Activated CD4-positive, alpha-beta T cell treated with anti-CD3 and anti-CD28 coated beads, Interleukin-2, amount 50 U/mL, for 16 hours (primary cell): ENCODE data around the gene ERC2.

Source experiments
- DNase-seq: peaks from one replicate; pipeline ENCODE4 v3.0.0-alpha.2; 2020

The ERC2 gene

DNA sequence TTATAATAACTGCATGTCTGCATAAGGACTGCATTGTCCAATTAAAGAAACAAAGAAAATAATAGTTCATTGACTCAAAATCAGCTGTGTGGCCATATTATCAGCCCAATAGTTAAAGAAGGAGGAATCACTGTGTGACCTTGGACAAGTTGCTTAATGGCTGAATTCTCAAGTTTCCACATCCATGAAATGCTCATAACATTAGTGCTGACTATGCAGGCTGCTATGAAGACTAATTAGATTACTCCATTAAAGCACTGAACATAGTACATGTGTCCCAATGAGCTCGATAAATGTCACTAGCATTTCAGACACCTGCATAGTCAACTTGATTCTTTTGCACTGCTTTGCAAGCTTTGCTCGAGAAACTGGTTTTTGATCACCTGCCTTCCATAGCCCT, 870.0 kb downstream of the ERC2 start:
- no peak for DNase-seq

DNA sequence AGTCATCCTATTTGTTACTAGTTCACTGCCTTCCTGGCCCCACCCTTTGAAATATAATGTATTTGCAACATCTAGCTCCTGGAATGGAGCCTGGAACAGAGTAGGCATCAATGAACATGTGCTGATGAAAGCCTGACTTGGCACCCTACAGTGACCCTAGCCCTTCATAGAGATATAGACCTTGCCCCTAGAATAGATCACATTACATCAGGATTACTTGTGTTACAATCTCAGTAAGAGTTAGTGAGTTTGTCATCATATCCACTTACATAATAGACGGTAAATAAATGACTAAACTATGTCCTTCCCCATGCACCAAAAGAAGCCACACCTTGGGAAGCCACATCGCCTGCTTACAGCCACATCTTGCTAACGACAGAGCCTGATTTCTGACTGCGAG, 870.6 kb downstream of the ERC2 start:
- DNase-seq: no peak

DNA sequence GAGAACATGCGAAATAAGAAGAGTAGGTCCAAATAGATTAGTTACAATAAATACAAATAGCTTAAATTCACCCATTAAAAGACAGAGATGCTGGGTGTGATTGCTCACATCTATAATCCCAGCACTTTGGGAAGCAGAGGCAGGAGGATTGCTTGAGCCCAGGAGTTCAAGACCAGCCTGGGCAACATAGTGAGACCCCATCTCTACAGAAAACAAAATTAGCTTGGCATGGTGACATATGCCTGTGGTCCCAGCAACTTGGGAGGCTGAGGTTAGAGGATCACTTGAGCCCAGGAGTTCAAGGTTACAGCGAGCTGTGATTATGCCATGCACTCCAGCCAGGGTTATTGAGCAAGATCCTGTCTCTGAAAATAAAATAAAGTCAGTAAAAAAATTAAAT, 872.1 kb downstream of the ERC2 start:
- no peak for DNase-seq

DNA sequence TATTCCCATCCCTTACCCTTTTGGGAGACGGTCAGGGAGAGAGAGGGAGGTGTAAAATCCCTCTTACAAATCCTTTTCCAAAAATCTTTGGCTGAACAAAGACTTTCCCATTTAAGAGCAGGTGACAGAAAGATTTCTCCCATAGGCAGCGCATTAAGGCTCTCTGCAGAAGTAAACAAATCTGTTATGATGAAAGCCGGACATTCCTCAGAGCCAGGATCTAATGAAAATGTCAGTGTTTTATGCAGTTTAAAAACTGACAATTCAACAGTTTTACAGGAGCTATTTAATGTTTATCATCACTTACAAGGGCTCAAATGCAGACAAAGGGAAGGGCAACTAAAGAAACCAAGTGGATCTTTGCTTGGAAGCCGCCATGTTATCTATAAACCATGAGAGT, 872.8 kb downstream of the ERC2 start:
- DNase-seq: no peak

DNA sequence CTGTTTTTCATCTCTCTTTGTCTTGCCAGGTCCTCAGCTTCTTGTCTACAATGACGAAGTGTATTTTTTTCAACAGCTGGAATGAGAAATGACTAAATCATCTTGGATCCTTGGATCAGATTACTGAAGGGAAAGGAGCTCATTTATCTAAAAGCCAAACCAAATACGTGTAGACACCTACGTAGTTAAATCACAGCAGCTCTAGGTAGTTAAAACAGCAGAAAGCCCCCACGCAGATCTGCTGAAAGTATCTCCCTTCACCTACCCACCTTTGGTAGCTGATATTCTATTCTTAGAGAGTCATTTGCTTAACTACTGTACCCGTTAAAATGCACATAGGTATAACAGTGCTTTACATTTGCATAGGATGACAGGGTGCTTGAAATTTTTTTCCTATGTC, 875.7 kb downstream of the ERC2 start:
- DNase-seq: no peak

DNA sequence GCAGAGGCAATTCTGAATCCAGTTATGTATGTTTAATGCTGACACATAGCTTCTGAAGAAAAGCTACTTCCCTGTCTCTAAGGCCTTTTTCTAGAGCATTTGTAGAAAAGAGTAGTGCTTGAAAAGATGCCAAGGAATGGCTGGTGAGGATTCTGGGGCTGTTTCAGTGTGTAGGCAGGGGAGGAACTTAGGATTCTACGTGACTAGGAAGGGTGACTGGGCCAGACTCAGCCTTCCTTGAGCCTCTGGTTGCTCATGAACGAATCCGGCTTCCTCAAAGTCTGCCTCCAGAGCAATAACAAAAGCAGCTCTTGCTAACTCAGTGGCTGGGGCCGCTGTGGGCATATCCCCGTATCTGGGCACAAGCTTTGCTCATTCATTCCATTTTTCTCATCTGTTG, 876.4 kb downstream of the ERC2 start:
- no peak for DNase-seq

DNA sequence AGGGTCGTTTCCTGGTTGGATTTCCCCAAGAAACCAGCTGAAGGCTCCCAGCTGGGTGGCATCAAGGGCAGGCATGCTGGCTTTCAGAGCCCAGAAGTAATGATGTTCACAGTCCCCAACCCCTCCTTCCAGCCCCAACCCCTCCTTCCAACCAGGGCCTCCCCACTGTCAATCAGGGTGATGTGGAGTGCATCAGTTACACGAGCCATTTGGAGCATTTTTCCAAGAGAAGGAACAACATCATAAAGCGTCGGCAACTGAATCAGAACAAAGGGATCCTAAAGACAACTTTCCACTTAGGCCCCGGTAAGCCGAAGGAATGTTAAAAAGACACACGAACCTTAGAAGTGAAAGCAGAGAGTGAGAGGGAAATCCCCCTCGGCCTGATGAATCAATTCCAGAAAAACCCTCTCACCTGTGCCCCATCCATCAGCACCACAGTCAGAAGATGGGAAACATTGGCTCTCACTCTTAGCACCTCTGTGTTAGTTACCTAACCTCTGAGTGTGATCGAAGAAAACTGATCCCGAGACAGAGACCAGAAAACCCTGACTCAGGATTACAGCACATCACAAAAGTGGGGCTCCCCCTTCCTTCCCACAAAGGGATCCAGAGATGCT, 880.0 kb downstream of the ERC2 start:
- no peak for DNase-seq

DNA sequence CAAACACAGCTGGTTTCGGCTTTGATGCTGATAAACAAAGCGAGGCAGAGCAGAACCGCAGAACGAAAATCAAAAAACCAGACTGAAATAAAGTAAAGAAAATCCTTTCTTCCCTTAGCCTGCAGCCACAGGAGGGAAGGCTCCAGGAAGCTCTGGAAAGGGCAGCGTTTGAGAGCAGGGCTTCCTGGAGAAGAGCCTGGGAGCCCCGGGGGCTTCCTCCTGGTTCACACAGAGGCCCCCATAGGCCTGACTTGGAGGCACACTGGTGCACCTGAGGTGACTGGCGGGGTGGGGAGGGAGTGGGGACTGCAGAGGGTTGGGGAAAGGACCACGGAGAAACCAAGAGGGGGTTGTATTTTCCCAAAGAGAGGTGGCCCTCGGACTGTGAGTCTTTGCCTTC, 882.4 kb downstream of the ERC2 start:
- DNase-seq: no peak

DNA sequence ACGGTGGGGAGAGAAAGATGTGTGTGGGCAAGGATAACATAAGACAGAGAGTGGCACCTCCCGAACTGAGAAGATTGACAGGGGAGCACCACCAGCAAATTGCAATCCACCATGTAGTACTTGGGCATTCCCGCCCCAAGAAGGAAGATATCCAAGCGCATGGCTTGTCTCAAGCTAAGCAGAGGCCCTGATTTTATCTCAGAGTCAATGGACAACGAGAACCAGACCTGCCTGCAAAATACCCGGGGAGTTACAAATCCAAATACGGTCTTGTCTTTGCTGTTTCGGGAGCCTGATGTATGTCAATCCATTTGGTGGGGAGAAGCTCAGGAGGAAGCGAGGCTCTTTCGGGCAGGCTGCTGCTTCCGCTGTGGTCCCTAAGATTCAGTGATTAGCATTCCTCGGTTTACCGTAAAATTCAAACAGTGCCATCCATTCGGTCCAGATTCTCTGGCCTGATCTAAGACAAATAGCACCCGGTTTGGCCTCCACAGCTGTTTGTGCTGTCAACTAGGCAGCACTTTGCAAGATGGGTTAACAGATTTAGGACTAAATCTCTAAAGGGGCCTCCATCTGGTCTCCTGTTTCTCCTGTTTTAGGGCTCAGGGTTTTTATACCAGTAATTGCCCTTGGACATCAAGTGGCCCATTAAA, 883.4 kb downstream of the ERC2 start:
- no peak for DNase-seq

DNA sequence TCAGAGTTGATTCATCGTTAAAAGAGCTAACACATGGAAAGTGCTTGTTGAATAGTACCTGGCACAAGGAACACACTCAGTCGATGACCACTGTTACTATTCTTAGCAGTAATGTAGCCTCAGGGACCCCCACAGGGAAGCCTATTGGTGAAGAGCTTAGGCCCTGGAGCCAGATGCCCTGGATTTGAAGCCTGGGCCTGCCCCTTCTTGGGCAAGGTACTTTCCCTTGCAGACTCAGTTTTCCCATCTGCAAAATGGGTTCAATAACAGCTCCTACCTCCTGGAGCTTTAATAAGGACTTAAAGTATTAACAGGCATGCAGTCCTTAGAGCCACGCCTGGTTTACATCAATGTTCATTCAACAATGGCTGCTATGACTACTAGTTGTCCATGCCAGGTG, 884.2 kb downstream of the ERC2 start:
- DNase-seq: no peak

DNA sequence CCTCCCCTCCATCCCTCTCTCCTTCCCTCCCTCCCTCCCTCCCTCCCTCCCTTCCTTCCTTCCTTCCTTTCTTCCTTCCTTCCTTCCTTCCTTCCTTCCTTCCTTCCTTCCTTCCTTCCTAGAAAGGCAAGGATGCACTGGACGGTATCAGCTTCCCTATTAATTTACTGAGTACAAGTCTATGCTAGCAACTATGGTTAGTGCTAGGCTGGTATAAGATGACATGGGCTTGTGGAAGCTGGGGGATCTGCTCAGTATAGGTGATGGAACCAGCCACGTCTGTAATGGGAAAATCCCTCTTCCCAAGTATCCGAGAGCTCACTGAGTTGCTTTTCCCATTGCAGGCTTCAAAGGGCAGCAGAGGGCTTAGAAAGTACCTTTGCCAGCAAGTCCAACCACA, 884.8 kb downstream of the ERC2 start:
- no peak for DNase-seq

DNA sequence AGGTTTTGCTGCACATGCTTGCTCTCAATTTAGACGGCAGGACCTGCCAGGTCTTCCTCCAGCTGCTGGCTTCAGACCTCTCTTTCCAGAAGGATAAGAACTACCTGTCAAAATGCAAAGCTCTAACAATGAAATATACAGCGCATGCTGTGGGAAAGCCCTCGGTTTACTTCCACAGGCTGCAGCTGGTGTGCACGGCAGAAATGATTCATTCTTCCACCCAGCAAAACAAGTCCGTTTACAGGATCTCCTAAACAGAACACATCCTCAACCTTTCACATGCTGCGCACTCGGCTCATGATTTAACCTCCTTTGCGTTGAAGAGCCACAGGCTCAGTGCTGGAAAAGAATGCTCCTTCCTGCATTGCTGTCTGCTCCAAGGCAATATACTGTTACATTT, 888.8 kb downstream of the ERC2 start:
- no peak for DNase-seq

DNA sequence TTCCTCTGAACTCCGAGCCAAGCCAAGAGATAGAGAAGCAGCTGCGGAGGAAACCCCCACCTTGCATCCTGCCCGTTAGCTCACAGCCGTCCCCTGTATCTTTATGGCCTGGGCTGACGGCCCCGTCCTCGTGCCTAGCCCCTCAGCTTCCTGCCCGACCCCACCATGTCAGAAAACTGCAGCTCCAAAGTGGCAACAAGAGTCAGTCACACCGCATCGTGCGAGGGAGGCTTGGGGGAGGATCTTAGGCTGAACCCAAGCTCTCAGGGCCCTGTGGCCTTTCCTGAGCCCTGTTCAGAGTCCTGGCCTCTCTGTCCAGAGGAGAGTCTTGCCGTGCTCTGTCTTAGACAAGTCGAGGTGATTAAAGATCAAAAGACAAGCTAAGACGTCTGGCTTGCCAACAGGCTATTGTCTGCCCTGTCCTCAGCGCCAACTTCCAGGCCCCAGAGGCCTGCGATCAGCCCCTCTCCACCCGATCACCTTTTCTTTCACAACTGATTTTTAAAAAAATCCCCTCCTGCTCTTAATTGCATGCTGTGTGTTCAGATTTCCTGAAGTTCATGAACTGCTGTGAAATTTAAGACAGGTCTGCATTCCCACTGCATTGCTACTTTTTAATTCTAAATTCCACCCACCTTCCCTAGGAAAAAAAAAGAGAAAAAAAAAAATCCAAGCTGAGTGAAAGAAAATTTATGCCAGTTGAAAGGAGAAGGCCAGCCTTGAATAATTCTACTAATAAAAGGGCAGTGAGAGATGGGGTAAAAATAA, 891.5 kb downstream of the ERC2 start:
- no peak for DNase-seq

DNA sequence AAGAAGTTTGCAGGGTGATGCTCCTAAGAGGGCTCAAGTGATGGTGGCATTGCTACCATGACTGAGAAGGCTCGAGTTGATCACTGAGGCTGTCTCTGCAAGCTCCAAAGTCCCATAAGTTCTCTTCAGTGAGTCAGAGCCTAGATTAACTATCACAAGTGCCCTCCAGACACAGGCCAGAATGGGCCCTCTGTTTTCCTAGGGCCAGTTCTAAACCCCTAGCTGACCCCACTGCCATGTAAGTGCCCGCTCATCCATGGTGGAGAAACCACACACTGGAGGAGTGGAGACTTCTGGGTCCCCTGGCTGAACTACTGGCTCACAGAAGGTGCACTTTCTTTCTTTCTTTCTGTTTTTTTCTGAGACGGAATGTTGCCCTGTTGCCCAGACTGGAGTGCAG, 893.6 kb downstream of the ERC2 start:
- DNase-seq: no peak

DNA sequence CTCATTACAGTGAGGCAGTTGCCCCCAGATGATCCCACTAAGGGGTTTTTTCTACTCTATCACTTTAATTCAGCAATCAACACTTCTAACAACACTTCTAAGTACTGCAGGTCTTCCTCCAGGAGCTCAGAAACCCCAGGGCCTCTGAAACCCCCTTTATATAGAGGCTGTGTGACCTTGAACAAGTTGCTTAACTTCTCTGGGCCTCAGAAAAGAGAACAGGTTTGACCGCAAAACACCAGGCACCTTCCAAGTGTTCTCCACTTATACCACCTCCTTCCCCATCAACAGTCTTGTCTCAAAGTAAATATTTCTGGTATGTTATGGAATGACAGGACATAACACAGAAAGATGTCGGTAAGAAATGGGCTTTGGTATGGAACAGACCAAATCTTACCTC, 895.5 kb downstream of the ERC2 start:
- DNase-seq: no peak

DNA sequence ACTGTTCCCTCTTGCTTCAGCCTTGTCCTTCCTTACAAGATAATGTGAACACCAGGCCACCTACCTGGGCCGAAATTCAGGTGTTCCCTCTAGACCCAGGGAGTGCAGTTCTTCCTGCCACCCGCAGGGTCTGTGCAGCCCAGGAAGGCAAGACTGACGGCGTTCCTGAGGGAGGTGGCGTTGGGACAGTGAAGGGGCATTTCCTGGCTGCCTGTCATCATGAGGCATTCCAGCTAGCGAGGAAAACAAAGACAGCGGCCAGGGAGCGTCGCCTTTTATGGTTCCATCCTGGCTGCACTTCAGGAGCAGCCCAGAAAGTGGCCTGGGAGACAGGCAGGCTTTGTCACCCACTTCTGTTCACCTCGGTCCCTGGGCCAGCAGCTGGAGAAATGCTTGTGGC, 896.4 kb downstream of the ERC2 start:
- no peak for DNase-seq

DNA sequence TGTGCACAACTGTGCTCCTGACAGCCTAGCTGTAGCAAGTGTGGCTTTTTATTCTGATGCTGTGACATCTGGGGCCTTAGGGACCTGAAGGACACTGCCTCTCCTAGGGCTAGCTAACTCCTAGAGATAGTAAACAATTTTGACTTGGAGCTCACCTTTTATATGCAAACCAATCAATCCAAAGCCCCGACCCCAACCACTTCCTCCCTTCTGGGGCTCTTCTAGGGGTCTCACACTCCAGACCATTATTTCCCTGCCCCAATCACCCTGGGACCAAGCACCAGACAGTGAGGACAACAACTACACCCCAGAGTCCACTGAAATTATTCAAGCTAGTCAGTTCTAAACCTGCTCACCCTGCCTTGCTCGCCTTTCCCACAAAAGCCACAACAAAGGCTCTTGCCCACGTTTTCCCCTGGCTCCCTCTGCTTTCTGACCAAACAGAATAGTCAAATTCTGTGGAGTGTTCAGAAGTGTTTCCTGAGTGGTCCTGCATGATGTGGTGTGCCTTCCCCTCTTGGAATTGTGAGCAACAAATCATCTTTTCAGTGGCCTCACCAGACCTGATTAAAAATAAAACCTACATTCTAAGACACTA, 897.0 kb downstream of the ERC2 start:
- DNase-seq: no peak

DNA sequence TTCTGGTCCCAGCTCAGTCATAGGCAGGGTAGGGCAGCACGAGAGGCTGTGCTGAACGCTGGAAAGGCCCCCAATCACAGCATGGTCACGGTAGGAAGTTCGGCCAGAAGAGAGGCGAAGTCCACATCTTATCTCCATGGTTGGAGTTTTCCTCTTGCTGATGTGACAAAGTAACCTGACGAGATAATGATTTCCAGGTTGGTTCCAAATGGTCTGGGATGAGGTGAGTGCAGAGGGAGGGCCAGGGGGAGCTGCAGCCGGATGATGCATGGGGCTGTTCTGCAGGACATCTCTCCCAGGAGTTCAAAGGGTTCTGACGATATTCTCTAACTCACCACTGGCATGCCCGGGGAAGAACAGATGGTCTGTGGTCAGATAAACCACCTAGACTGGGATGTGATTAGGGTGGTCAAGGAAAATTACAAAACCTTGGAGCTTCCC, 898.0 kb downstream of the ERC2 start:
- no peak for DNase-seq

DNA sequence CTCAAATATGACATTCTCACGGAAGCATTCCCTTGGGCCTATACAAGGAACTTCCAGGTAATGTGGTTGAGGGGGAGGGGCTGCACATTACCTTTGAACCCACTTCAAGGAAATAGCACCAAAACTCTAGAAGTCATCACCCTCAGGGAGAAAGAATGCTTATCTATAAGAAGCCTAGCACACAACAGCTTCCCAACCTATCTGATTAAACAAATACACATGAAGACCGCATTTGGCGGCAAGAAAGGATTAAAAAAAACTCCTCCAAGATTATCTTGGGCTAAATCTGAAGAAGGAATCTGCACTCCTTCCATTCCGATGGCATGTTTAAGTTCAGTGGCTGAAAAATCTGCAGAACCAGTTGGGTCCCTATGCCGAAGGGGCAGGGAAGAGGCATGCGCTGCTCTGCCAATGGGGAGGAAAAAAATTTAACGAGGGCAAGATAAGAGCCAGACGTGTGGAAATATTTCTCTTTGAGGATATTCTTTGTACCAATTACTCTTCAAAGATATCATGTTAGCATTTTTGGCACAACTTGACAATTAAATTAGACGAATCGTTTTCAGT, 899.2 kb downstream of the ERC2 start:
- DNase-seq: no peak

DNA sequence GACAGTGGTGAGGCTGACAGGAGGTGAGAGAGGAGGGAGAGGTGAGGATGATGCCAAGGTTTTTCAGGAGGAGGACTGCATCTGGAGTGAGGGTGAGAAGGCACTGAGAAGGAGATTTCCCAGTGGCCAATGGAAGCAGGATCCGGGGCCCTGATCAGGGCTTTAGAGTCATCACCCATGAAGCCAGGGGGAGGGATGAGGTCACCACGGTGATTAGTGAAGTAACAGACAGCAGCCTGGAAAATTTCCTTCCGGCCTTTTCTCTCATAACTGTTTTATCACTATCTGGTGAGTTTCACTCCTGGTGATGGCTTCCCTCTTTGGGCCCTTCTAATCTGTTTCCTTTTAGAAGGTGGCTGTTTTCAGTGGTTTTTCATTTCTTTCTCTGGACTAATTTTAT, 900.7 kb downstream of the ERC2 start:
- DNase-seq: no peak

DNA sequence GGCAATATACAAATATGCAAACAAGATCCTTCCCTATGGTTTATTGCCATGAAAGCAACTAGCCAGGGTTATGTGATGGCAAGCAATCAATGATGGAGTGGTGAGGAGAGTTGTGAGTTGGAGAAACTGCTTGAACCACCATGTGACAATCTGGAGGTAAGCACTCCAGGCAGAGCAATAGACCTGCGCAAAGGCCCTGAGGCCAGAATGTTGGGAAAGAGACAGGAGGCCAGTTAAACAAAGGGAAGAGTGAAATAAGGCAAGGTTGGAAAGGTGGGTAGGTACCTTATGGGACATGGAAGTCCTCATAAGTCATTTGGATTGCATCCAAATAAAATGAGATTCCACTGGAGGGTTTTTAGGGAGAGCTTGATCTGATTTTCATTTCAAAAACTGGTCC, 901.1 kb downstream of the ERC2 start:
- no peak for DNase-seq

DNA sequence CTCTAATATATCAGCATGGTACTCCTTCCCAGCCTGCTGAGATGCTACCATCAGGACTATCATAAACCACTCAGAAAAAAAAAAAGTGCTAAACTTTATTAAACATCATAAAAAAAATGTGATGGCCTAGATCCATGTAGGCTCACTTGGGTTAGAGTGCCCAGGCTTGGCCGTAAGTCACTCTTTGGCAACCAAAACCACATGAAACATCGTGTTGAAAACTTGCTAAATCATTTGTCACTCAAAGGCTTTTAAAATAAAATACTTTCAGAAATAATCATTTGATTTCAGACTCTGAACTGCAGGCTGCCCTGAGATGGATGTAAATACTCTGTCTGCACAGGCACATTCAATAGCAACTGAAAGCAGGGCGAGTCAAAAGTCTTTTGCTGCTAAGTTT, 902.7 kb downstream of the ERC2 start:
- no peak for DNase-seq

DNA sequence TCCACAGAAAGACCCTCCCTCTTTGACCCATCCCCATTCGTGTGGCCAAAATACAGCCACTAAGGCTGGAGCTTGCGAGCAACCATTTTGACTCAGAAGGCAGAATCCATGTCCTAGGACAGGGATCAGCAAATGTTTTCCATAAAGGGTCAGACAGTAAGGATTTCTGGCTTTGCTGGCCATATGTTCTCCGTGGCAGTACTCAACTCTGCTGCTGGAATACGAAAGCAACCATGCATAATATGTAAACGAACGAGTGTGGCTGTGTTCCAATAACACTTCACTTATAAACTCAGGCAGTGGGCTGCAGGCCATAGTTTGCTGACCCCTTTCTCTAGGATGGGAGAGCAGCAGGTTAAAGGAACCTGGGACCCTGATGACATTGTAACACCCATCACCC, 903.5 kb downstream of the ERC2 start:
- DNase-seq: no peak

DNA sequence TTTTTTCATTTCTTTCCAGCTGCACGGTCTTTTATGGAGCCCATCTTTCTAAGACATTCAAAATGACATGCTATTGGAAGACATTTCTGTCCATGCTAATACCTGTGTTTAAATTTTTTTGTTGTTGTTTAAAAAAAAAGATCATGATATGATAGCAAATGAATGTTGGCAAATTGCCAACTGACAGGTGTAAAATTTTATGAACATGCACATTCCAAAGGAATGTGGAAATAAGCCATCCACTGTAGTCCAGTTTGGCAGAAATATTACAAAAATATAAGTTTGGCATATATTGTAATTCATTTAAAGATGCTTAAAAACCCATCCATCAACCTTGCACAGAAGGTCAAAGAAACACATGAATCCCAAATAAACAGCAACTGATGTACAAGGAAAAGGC, 905.6 kb downstream of the ERC2 start:
- no peak for DNase-seq
